Heart left ventricle (tissue), 13 donors: Measurements from ENCODE around the gene HOXD12.

Experiments
- CTCF ChIP-seq, 12 donors: fragments of 200-600 bp; sonication (generic) in 4 of 12; IDR thresholded peaks; one replicate each; pipeline versions ENCODE4 v1.5.0 to v1.8.0; 2018 to 2022; ENCODE audit warnings: antibody characterized with exemption in 12 of 12, mild to moderate bottlenecking in 5 of 12
- POLR2A ChIP-seq, 2 donors: fragments of 450-650 bp; IDR thresholded peaks; one replicate each; pipeline ENCODE4 v1.6.1; 2017; ENCODE audit warnings: antibody characterized with exemption in 2 of 2, mild to moderate bottlenecking in 2 of 2, moderate library complexity in 2 of 2
- donor health status: ischemic (EF 13 %, LVEDD 7.1; RV severe dilation, severe dysfunction).
- donor health status: DM: no; HTN: yes; CAD: no.
- donor health status: DM: no; HTN: no; CAD: no.
- donor health status: ischemic (EF 25% LVEDD 6.9; RV normal size, moderate dysfunction).
- donor health status: ischemic (EF 25% LVEDD 5.7; RV mildly dilated, moderate dysfunction).
- donor health status: ischemic (EF 35%, LVEDD 5.7; RV mildly dilated, moderate dysfunction).
- donor health status: nonischemic (EF 11% LVEDD 7.7; RV severe dilation, severe dysfunction).
- donor health status: DM: yes; HTN: yes; CAD: no.
- donor health status: PGD.
- donor health status: ischemic (EF 29% LVEDD 5.4; RV normal size, mild dysfunction).
- donor health status: nonischemic (EF 23%, LVEDD 6.1; RV moderate dilation, normal function).

- TF ChIP-seq CTCF (IDR thresholded peaks at IDR 0.05) (peak in 3 of 12 donors; percentile 8 to 22 (median 15)), POLR2A (IDR thresholded peaks at IDR 0.05) (no peak)
These were observed 16.6 kb downstream of the HOXD12 start, which contains the start of gene HOXD10 for GRCh38 chr2:176115883-176116813.
